Thyroid gland (tissue), 4 donors: ENCODE measurements around the gene ELAVL2.

Source experiments
- CTCF ChIP-seq, 6 experiments: fragments of 200-600 bp in 3 of 6; fragments of 450-650 bp in 3 of 6; sonication (generic) in 3 of 6; IDR thresholded peaks; one replicate each; pipeline ENCODE4 v1.5.1; 2016 to 2019; ENCODE audit warnings: antibody characterized with exemption in 6 of 6, mild to moderate bottlenecking in 2 of 6, inconsistent platforms in 1 of 6, moderate library complexity in 1 of 6
- POLR2A ChIP-seq, 2 donors: fragments of 450-650 bp; IDR thresholded peaks; one replicate each; pipeline ENCODE4 v1.6.1; 2017; ENCODE audit warnings: antibody characterized with exemption in 2 of 2, mild to moderate bottlenecking in 2 of 2, moderate library complexity in 1 of 2

GRCh38 chr9:23766613-23767012, 59.4 kb downstream of the ELAVL2 start:
- no peak for TF ChIP-seq POLR2A (IDR thresholded peaks at IDR 0.05)
- no peak for TF ChIP-seq CTCF (IDR thresholded peaks at IDR 0.05)
